Thoracic aorta (tissue), 2 donors: ENCODE measurements around the gene NUP153. TPM values are rescaled to one million over a fixed set of nuclear protein-coding genes. Genes with fewer than 3 reads are reported as not detected.

Experiments used
- ATAC-seq: fragments of 150-250 bp; one replicate; pipeline ENCODE4 v1.8.0; 2017; ENCODE audit warnings: low read depth; ENCODE audit not compliant: insufficient number of reproducible peaks, low FRiP score
- DNase-seq: peaks from one replicate; pipeline ENCODE4 v3.0.0-alpha.2; 2020; ENCODE audit warnings: low spot score
- H3K27ac ChIP-seq, 2 donors: fragments of 200-600 bp; sonication (generic); 1 replicate in 1 of 2; 2 replicates in 1 of 2; pipeline ENCODE4 v1.5.1; 2016; ENCODE audit warnings: mild to moderate bottlenecking in 2 of 2, moderate library complexity in 2 of 2
- H3K27me3 ChIP-seq: fragments of 200-600 bp; sonication (generic); replicated peaks from 2 replicates; pipeline ENCODE4 v1.6.0; 2016; ENCODE audit warnings: mild to moderate bottlenecking; ENCODE audit not compliant: insufficient read depth
- H3K36me3 ChIP-seq: fragments of 200-600 bp; sonication (generic); one replicate; pipeline ENCODE4 v1.5.1; 2016
- H3K4me1 ChIP-seq, 2 donors: fragments of 200-600 bp; sonication (generic); 1 replicate in 1 of 2; 2 replicates in 1 of 2; pipeline versions ENCODE4 v1.5.1 to v1.6.0; 2016; ENCODE audit warnings: low read depth in 2 of 2, mild to moderate bottlenecking in 1 of 2; ENCODE audit not compliant: control insufficient read depth in 1 of 2
- H3K4me3 ChIP-seq: fragments of 200-600 bp; sonication (generic); 2 replicates; pipeline ENCODE4 v1.5.1; 2016; ENCODE audit warnings: mild to moderate bottlenecking
- H3K9me3 ChIP-seq: fragments of 200-600 bp; sonication (generic); 2 replicates; pipeline ENCODE4 v1.5.1; 2016
- CTCF ChIP-seq: fragments of 200-600 bp; sonication (generic); IDR thresholded peaks from one replicate; pipeline ENCODE4 v1.5.1; 2019; ENCODE audit warnings: antibody characterized with exemption
- total RNA-seq, 2 donors: library from RNA; depleted of rRNA; stranded (reverse); fragments of >200 nt; gene quantifications; one replicate each; pipeline versions ENCODE4 v1.1.0 to v1.2.3, GENCODE V29; 2016

Gene NUP153
- total RNA-seq, 2 donors from 2014 or later, result 31.5 to 44.6 TPM

DNA sequence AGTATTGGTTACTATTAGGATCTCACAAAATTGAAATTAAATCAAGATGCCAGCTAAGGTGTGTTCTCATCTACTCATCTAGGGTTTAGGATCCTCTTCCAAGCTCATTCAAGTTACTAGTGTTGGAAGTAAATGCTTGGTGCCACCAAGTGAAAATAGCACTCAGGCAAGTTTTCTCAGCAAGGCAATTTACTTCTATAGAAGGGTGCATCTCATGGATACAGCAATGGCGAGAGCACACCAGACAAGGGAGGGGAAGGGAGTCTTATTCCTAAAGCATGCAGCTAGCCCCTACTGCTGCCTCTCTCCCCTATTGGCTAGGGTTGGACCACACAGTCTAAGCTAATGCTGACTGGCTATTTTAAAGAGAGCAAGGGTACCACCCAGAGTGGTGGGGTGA is 129.7 kb downstream of the NUP153 start:
- no peak overlapping the region for H3K27ac ChIP-seq
- H3K9me3 ChIP-seq, result peaks cover 4% of the 10 kb centered on the region
- H3K36me3 ChIP-seq, result no peaks in the 10 kb centered on the region
- ATAC-seq (no peak), DNase-seq (no peak)
- no peak for TF ChIP-seq CTCF
- H3K4me3 ChIP-seq, result no peak overlapping the region
- H3K4me1 ChIP-seq, result no peaks in the 10 kb centered on the region
- no peaks in the 10 kb centered on the region for H3K27me3 ChIP-seq

DNA sequence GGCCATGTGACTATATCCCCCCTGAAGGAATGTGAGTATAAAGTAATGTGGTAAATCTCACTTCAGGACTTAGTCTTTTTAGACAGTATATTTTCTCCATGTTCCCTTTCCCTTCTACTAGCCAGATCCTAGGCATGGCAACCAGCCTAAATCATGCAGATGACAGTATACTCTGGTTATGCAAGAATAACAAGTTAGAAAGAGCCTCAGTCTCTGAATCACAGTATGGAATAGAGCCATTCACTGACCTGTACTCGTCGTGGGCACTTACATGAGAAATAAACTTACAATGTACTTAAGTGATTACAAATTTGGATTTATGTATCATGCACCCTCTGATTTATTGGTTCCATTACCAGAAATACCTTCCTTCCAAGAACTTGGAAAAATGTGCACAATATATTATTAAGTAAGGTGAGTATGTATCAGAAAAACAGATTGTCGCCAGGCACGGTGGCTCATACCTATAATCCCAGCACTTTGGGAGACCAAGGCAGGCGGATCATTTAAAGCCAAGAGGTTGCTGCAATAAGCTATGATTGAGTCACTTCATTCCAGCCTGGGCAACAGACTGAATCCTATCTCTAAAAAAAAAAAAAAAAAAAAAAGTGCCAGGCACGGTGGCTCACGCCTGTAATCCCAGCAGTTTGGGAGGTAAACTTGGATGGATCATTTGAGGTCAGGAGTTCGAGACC is 131.7 kb downstream of the NUP153 start:
- H3K4me1 ChIP-seq, result no peaks in the 10 kb centered on the region
- ATAC-seq (peak; percentile 83), DNase-seq (no peak)
- H3K27me3 ChIP-seq, result no peaks in the 10 kb centered on the region
- H3K27ac ChIP-seq, result no peak overlapping the region
- no peaks in the 10 kb centered on the region for H3K36me3 ChIP-seq
- TF ChIP-seq CTCF, result no peak
- no peak overlapping the region for H3K4me3 ChIP-seq
- peaks cover 4% of the 10 kb centered on the region for H3K9me3 ChIP-seq

GRCh38 chr6:17565399-17565798 is 141.3 kb downstream of the NUP153 start:
- H3K27me3 ChIP-seq, result no peaks in the 10 kb centered on the region
- H3K27ac ChIP-seq, result no peak overlapping the region
- H3K4me1 ChIP-seq, result peaks cover 4 to 13% of the 10 kb centered on the region in 2 donors
- no peaks in the 10 kb centered on the region for H3K9me3 ChIP-seq
- no peak for ATAC-seq
- H3K36me3 ChIP-seq, result no peaks in the 10 kb centered on the region
- no peak for TF ChIP-seq CTCF
- no peak for DNase-seq
- no peak overlapping the region for H3K4me3 ChIP-seq

Other genes with a start within 250 kb of the NUP153 start
- 10 to 100 TPM; 36.4 to 38.6 TPM for gene FAM8A1, start 106.6 kb downstream of the NUP153 start, total RNA-seq